GM19452 (cell line): ENCODE results near the gene MCTP1.
A peak's percentile ranks its signal among the peaks of the same experiment; 100 is the strongest.
"Not testable (repeated sequence)": the region's sequence is repeated elsewhere in the genome, so short reads cannot be mapped to it uniquely, and the experiment has no call there.

Source experiments
- ATAC-seq: cut with Tn5 transposase; IDR thresholded peaks from one replicate; pipeline ENCODE4 v1.9.1; 2021; ENCODE audit not compliant: unreplicated experiment

The MCTP1 gene

DNA sequence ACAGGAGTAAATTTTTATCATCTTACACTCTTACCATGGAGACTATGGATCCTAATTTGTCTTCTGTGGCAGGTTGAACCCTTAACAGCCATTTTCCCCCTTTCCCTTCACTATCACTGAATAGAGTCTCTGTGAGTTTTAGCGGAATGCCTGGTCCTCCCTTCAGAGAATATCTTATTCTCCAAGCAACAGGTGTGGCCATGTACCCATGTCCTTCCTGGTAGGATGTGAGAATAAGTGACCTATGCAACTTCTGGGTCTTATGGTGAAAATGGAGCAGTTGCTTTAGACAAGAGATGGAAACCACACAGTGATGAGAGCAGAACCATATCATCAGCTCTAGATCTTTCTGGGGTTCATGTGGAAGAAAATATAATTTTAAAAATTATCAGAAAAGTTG is 312.6 kb downstream of the MCTP1 start:
- ATAC-seq: no peak

DNA sequence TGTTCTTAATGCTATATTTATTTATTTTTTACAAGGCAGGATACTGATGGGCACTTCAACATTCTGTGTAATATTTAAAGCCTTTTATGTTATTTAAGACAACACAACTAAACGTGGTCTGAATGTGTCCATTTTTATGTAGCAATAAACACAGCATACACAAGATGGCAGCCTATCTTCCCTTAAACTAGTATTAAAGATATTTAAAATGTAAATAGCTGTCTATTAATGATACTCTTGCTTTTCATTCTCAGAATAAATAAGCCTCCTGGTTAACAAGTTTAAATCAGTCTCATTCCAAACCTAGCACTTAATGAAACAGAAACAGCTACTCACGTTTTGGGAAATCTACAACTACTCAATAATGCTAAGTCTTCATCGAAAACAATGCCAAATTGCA is 315.7 kb downstream of the MCTP1 start:
- no peak for ATAC-seq

DNA sequence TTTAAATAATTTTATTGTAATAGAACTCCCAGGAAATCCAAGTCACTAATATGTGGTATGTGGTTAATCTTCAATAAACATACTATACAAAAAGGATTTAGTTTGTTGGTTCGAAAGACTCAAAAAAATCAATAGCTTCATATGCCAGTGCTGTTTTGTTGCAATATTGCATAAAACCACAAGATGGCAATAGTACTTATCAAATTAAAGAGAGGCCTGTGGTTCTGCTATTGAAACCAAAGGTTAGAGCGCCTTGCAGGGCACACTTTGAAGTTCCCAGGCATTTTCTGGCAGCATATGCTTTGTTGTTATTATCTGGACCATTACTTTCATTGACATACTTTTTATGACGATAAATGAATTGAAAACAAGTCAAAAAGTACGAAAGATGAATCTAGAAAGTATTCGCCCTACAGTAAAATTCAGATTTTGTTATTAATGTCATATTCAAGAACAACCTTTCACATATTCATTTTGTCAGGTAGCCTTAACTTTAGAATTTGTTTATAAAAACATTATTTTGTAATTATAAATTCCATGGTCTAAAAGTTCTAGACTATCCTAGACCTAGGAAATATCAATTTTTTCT is 316.3 kb downstream of the MCTP1 start:
- ATAC-seq: peak; percentile 57

DNA sequence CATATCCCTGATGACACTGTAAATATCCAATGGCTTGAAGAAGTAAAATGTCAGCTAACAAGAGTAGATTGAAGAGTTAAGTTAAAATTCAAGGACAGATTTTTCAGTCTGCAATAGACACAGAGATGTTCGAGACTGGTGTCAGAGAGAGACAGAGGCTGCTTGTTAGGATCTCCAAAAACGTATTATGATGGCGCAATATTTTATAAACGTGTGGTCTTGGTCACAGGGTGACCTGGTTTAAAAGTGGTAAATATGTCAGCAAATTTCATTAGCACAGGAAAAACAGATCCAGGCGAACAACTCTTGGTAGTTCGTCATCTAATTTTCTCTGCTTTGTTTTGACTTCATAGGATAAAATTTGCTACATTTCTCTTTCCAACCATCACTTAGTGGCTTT is 317.4 kb downstream of the MCTP1 start:
- ATAC-seq: no peak

DNA sequence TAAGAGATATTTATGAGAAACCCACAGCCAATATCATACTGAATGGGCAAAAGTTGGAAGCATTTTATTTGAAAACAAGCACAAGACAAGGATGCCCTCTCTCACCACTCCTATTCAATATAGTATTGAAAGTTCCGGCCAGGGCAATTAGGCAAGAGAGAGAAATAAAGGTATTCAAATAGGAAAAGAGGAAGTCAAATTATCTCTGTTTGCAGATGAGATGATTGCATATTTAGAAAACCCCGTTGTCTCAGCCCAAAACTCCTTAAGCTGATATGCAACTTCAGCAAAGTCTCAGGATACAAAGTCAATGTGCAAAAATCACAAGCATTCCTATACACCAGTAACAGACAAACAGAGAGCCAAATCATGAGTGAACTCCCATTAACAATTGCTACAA is 325.6 kb downstream of the MCTP1 start:
- ATAC-seq: not testable (repeated sequence)

DNA sequence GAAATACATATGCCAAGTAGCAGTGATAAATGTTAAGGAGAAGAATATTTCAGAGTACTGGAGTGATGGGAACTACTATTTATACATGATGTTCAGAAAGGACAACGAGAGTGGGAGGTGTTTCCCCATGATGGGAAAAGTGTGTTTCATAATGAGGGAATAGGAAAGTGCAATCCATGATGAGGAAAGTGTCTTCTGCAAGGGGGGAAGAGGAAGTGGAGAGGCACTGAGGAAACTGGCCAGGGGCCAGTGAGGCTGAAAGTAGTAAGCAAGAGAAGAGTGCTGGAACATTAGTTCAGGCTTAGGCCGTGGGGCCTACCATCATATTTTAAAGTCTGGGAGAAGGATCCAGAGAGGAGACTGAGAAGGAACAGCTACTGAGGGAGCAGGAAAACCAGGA is 339.2 kb downstream of the MCTP1 start:
- no peak for ATAC-seq

DNA sequence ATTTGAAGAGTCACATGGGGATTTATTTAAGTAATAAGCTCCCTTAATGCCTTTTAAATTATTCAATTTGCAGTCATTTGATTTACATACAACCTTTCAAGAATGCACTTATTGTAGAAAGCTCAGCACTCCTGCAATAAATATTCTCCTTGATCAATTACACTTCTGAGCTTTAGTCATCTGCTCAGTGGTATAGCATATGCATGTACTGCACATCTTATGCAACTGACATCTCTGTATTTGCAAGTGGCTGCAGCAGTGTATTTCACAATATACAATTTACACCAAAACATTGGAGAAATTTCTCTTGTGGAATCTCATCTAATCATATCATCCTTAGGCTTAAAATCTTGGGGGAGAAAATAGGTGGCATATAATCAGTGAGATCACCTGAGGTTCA is 340.7 kb downstream of the MCTP1 start:
- no peak for ATAC-seq

DNA sequence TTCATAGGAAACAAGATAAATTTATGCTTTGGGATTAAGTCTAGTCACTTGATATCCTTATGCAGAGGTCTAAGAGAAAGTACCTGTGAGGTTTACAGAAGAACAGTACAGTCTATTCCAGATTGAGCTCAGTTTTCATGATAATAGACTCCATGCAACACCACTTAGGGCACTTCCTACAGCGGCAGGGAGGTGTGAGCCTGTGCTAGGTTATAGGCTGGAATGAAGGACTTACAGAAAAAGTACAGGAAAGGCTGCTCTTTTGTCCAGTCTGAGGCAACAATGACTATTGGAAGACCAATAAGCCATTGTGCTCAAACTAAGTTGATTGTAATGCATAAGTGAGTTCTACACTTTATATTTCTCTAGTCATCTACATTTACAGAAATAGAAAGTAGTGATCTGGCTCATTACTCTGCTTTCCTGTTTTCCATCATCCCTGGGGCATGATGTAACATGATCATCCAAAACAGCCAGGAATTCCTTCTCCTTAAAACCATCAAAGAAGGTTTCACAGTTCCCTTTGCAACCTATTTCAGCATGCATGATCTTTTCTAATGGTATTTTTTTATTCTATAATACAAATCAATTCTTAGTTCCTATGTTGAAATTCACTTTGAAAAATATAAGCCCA is 343.7 kb downstream of the MCTP1 start:
- no peak for ATAC-seq

DNA sequence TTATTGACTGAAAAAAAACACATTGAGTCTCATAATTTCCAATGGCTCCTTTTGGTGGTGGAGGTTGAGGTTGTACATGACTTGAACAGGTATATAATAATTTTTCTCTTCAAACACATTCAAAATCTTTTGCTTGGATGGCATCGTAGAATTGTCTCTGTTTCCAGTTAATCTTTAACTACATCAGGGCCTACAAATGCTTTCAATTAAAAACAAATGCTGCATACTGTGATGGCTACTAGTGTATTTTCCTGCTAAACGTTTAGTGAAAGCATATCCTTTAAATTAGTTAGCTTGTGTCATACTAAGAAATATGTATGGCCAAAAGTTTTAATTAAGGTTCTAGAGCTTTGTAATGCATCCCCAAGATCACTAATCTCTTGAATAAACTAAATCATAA is 352.6 kb downstream of the MCTP1 start:
- no peak for ATAC-seq

DNA sequence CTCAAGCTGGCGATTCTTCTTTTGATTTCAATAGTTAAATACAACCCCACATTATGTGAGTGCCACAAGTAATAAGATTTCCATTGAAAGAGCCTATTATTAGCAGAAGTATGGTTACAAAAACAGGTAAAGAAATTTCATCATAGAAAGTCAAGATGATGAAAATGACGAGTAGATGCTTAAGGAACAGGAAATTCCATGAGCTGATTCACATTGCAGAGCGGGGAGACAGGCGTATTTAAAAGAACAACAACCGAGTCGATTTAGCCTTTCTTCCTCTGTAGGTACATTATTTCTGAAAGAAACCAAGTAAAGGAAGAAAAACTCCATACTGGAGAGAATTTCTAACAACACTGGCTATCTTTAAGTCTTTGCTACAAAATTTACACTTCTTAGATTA is 356.0 kb downstream of the MCTP1 start:
- ATAC-seq: no peak

DNA sequence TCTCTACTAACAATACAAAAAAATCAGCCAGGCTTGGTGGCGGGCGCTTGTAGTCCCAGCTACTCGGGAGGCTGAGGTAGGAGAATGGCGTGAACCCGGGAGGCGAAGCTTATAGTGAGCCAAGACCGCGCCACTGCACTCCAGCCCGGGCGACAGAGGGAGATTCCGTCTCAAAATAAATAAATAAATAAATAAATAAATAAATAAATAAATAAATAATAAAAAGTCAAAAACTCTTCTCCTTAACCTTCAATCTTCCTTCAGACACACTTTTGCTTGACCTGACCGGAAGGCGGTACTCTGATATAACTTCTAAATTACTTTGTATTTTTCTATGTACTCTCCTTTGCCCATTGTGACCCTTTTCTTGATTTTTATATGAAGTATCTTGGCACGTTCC is 364.3 kb downstream of the MCTP1 start:
- ATAC-seq: no peak

DNA sequence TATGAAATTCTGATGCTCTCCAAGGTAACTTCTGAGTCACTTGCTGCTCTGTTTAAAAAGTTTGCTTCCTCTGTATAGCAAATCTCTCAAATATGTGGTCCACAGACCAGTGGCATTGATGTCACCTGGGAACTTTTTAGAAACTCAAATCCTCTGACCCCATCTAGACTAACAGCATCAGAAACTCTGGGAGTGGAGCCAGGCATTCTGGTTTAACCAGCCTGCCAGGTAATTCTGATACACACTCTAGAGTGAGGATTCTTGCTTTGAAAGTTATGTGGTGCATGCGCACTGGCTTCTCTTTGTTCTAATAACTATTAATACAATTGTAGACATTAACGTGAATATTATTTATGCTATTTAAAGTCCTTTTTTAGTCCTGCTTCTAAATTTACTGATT is 368.3 kb downstream of the MCTP1 start:
- ATAC-seq: no peak

DNA sequence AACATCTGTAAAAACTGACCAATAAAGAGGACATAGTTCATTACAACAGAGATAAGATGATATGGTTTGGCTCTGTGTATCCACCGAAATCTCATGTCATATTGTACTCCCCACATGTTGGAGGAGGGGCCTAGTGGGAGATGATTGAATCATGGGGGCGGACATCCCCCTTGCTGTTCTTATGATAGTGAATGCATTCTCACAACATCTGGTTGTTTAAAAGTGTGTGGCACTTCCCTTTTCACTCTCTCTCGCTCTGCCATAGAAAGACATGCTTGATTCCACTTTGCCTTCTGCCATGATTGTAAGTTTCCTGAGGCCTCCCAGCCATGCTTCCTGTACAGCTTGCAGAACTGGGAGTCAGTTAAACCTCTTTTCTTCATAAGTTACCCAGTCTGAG is 373.6 kb downstream of the MCTP1 start:
- ATAC-seq: no peak

DNA sequence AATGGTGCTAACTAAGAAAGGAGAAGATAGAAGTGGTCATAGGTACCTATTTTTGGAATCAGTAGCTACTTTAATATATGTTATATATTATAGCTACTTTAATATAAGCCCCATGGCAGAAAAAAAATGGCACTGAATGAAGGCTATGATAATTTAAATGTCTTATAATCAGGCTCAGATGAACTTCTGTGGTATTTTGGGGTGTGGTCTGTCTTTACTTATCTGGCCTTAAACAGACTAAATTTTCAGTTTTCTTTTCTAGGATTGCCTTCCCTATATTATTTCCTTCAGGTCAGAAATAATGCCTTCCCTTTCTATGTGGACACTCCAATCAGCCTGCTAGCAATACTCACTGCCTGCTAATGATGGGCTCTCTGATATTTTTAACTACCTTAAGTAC is 374.2 kb downstream of the MCTP1 start:
- ATAC-seq: no peak

DNA sequence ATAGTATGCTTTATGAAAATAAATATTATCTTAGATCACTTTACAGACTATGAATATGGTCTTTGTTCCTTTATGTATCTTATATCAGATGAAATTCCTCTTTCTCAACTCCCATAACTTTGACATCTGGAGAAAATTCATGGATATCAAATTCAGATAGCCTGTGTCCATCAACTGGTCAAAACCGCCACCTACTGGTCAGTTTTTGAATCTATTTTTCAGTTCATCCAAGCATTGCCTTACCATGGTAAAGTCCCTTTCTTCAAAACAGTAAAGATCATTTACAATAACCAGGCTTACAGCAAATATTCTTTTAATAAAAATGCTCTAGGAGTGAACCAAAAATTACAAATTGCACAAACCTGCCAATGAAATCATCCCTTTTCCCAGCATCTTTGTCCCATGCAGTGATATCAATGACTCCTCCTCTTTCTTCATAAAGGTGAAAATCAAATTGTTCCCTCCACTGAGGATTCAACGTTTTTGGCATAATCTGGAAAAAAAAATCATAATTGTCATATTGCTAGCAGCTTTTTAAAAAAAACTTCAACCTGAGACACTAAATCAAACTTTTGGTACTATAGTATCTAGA is 375.9 kb downstream of the MCTP1 start:
- ATAC-seq: no peak

DNA sequence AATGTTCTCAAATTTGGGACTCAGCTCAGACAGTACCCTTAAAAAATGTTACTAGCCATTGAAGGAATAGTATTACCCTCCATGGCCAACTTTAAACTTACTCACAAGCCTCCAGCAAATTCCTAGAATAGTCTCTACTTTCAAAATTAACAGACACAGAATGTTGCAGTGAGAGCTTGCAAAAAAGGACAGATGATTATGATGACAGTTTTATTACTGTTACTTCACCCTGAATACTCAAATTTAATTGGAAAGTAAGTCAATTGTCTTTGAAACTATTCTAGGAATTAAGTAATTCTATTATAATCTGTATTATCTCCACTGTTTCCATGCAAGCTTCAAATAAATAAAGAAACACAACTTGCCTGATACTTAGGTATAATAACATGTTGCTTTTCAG is 378.1 kb downstream of the MCTP1 start:
- no peak for ATAC-seq

DNA sequence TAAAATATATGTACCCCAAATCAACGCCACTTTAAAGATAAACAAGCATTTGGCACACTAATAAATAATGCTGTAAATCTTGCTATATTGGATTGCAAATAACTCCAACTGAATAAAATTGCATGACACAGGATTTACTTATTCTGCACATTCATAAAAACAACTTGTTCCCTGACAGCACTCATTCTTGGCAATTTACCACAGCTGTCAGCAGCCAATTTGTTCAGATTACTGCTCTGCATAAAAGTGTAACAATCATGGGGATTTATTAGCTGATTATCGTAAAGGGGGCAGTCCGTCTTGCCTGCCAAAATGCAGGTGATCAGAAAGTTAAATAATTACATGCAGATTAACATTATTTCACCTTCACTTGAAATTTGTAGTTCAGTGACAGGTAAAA is 381.2 kb downstream of the MCTP1 start:
- no peak for ATAC-seq

DNA sequence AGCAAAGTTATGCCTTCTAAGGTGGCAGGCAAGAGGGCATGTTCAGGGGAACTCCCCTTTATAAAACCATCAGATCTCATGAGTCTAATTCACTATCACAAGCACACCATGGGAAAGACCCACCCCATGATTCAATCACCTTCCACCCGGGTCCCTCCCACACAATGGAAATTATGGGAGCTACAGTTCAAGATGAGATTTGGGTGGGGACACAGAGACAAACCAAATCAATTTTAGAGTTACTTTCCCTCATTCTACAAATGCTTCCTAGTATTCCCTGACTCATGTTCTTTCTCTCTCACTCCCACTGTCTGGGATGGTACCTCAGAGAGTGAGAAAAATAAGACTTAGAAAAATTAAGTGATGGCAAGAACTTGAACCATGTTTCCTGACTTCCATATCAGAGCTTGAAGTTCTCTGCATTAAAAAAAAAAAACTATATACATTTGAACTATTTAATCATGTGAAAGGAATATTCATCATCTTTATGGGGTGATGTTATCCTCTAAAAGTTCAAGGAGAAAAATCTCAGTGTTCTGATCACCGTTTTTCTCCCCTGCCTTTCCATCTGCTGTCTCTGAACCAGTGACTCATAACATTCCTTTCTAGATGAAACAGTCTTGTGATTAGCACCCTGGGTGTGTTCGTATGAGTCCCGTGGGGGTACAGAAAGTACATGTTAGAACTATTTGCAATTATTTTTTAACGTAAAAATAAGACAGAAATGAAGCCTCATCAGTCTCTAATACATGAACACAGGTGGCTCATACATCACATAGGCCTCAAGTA is 383.5 kb downstream of the MCTP1 start:
- ATAC-seq: peak; percentile 85

DNA sequence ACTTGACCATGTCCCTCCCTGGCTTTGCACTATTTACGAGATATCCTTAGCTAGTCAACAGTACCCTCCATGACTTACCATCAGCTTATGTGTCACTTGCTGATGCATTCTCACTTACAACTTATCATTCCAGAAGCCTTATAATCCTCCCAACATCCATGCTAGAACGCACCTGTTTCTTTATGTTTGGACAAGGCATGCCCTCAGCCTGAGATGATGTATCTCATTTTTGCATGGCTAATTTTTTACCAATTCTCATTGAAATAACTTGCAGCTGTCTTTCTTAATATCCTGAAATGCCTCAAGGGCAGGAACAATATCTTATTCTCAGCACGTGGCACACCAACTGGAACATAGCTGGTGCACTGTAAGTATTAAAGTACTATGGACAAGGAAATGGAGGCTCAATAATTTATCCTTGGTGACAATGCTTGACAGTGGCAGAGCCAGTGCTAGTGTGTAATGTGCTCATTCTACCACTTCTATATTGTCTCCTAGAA is 384.8 kb downstream of the MCTP1 start:
- no peak for ATAC-seq

DNA sequence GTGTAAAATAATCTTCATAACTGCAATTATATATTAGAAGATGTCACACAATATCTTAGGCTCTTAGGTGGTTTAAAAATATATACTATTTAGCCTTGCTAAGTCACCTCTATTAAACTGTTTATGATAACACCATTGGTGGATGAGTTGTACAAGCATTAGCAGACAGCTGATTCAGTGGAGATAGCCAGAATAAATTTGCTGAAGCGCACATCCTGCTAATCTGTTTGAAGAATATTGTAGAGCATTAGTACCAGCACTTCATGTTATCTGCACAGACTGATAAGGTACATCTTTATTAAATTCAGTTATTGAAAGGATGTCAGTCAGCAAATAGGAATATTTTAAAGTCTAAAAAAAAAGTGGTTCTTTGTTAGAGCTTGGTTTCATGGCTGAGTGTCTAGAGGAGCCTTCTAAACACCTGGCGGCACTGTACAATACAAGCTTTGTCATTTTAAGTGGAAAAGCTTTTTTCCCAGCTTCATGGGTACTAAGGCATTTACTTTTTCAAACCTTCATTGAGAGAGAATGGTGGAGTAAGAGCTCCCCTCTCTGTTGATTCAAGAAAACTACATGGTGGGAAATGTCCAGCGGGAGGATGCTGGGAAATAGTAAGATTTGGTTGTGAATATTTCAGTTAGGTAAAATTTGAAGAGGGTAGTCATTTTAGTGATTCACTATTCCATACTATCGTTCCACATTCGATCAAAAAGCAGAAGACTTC is 391.3 kb downstream of the MCTP1 start:
- ATAC-seq: no peak

DNA sequence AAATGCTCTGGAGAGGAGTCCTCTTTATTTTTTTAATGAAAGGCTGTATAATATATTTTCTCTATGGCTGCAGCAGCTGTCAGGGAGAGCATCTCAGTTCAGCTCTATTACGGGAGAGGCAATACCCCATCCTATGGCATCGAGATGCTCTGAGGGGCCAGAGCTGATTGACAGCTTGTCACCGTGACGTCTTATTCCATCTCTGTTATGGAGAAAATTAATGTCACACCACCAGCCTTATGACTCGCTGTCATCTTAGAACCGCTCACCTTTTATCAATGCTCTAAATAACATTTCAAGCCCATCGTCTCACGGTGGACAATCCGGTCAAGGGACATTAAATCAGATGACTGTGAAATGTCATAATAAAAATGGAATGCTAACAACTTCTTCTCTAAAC is 392.9 kb downstream of the MCTP1 start:
- ATAC-seq: no peak
